HG02970 (cell line): ENCODE measurements around the gene APOB.

ENCODE experiments used
- ATAC-seq: cut with Tn5 transposase; IDR thresholded peaks from one replicate; pipeline ENCODE4 v1.9.1; 2021; ENCODE audit warnings: mild to moderate bottlenecking, moderate library complexity, moderate number of reproducible peaks; ENCODE audit not compliant: unreplicated experiment, low FRiP score

The APOB gene

GRCh38 chr2:21047141-21048009, 3.5 kb upstream of the APOB start:
- ATAC-seq: no peak

GRCh38 chr2:21046506-21046905, 2.6 kb upstream of the APOB start:
- ATAC-seq: no peak

- ATAC-seq: no peak
Observed at GRCh38 chr2:21044694-21045371, 960 bp upstream of the APOB start.

DNA sequence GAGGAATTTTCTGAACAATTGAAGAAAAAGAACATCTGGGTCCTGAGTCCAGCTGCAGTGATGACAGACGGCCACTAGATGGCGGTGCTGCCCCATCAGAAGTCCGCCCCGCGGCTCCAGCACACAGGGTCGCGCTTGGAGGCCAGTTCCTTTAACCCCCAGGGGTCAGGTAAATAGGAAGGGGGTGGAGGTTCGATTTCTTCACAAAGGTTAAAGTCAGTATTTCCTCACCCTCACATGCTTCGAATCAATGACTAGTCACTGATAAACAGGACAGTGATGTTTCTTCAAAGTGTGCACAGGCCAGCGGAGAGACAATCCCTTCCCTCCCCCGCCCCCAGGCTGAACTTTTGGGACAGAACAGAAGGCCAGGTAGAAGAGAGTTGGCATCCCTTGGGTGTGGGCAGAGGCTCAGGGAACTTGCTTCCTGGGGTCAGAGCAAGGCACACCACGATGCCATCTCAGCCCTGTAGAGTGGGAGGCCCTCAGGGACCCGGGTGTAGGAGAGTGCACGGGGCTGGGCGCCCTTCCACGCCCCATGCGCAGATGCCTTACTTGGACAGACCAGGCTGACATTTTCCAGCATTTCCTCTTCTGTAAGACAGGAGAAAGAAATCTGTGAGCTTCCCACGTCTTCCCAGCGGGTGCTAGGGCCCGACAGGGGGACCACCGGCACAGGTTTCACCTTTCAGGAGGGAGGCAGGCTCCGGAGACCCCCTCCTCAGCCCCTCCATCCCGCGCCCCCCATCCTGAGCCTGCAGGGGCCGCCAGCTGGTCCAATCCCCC, 722 bp downstream of the APOB start:
- ATAC-seq: peak; percentile 59

DNA sequence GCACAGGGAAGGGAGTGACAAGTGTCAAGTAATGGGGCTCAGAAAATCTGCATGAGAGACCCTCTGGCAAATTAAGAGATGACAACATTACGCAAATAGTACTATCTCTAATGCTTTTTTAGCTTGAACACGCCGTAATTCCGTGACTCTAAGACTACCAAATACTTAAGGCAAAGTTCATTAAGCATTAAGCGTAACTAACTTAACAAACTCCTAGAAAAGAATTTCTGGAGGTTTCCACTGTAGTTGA, 1.2 kb downstream of the APOB start:
- ATAC-seq: no peak

DNA sequence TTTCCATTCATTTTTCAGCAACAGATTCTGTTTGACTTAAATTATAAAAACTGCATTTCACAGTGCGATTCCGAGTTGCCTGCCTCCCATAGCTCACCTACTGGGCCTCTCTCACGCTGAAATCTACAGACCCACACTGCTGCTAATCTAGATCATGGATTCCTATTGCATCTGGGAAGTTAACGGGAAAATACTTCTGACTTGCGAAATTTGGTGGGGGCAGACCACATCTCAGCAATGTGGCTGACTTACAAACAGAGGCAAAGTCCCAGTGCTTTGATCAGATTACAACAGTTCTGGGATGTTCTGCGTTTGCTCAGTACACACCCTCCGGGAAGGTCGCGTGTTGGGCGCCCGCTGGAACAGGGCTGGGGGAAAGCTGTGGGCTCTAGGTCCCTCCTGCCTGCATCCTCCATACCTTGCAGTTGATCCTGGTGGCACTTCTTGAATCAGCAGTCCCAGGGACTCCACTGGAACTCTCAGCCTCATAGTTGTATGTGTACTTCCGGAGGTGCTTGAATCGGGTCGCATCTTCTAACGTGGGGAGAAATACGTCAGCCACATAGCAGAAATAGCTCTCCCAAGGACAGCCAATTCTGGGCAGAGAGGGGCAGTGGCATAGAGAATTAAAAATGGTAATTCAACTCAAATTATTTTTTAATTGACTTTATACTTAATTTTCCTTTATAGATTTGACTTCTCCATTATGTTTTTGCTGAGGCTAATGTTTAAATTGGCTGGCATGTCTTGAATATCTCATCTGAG, 1.7 kb downstream of the APOB start:
- no peak for ATAC-seq

DNA sequence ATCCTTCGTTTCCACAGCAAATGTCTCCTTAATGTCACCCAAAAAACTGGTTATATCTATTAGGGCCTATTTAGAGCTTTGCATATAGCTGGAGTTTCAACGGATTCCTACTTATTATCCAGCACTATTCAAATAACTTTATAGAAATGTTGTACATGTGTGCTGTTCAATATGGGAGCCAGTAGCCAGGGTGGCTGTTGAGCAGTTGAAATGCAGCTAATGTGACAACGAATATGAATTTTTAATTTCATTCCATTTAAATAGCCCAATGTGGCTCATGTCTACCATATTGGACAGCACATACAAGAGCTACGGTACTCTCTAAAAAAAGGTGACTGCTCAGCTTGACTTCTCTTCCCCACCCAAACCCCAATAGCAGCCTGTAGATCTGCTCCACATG, 2.4 kb downstream of the APOB start:
- ATAC-seq: no peak

DNA sequence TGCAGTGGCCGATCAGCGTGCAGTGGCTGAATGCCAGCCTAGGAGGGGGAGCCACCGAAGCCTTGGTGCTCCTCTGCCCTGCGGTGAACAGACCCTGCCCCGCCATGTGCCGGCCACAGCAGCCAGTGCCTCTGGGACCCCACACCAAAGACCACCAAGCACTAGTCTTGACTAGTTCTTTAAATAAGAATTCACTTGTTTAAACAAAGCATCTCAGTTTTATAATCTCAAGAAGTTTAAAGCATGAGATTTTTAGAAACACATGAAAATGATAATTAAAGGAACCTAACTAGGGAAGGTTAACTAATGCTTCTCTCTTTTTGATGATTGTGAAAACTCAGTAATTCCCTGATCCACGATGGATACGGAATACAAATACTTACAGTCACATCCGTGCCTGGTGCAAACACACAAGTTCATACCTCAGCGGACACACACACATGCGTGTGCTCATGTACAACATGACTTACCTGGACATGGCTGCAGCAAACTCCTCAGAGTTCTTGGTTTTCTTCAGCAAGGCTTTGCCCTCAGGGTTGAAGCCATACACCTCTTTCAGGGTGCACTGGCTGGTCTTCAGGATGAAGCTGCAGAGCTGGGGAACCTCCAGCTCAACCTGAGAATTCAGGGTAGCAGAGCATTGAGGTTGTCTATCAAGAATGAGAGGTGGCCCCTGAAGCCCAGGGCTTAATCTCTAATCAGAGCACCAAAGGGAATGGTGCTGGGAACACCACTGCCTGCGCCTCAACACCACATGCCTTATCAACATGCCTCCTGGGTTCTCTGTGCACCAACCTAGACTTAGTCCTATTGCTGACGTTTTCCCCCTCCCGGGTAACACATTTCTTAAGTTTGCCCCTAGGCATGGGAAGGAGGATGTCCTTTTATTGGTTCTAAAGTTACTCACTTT, 3.1 kb downstream of the APOB start:
- ATAC-seq: no peak

DNA sequence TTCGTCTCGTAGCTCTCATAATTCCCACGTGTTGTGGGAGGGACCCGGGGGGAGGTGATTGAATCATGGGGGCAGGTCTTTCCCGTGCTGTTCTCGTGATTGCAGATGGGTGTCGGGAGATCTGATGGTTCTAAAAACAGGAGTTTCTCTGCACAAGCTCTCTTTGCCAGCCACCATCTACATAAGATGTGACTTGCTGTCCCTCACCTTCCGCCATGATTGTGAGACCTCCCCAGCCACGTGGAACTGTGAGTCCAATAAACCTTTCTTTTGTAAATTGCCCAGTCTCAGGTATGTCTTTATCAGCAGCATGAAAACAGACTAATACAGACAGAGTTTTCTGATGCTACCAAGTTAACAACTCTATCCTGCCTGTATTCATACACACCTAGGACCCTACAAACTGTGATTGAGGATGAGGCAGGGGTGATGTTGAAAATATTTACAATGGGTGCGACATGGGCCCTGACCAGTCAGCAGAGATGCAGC, 3.9 kb downstream of the APOB start:
- ATAC-seq: no peak

- ATAC-seq: no peak
Observed at GRCh38 chr2:21039080-21039556, 4.8 kb downstream of the APOB start.

- no peak for ATAC-seq
Observed at GRCh38 chr2:21038403-21039073, 5.3 kb downstream of the APOB start.

DNA sequence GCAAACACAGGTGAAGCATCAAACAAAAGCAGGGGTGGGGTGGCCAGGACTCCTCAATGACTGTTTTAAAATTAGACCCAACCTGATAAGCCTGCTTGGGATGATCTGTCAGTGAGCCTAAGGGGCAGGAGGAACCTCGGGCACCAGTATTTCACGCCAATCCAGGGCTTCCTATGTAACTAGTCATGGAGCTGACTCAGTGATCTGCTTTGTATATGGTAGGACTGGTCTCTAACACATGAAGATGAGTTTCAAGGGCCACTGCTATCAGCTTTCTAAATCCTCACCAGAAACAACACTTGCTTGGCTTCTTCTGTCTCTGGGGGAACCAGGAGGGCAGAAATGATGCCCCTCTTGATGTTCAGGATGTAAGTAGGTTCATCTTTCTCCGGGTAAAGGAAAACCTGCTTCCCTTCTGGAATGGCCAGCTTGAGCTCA, 6.2 kb downstream of the APOB start:
- ATAC-seq: no peak

GRCh38 chr2:21036708-21037670, 6.9 kb downstream of the APOB start:
- ATAC-seq: no peak

DNA sequence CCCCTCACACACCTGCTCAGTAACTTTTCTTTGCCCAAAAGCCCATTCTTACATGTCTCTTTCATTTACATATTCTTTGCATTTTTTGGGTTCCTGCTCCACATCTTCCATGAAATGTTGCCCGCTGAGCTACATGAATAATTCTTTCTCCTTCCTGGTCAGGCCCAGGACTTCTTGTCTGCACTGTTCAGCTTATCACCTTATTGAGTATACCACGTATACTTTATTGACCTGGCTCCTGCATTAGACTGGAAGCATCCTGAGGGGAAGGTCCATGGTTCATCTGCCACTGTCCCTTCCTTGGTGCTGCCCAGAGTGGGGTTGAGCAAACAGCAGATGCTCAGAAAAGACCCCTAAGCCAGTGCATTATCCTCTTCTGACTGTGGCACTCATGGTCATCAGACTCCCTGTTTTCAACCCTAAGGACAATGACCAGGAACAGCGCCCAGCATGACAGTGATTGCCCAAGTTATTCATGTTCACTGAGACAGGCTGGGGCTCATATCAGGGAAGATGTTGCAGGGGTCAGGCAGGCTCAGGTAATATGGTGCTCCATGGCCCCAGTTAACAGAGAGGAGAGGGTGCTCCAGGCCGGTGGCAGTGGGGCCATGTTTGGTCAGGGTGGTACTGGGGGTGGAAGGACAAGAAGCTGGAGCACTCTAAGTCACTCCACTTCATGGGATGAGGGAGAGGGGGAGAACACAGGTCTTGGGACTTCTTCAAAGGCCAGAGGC, 7.7 kb downstream of the APOB start:
- ATAC-seq: no peak

DNA sequence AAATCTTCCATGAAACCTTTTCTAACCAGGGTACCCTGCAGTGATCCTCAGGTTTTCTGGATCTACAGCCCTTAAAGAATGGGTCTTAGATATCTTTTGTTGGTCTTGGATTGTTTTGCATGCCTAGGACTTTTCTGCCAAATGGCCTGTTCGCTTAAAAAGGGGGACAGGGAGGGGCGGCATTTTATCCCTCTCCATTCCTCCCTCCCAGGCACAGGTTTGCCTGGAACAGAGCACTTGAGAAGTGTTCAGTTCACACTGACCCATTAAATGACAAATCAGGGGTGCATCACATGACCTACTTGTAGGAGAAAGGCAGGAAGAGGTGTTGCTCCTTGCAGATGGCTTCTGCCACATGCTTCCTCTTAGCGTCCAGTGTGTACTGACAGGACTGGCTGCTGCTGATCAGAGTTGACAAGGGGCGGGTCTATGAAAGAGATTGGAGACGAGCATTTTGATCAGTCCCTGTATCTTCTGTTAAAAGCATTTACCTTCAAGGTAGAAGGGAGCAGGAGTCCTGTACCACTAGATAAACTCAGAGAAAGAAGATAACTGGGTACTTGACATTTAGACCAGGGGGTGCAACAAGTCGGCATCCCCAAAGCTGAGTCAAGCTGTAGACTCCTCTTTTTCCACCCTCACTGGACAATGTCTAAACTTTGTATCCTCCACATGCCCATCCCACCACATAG, 8.4 kb downstream of the APOB start:
- no peak for ATAC-seq

GRCh38 chr2:21034972-21035279, 8.9 kb downstream of the APOB start:
- ATAC-seq: no peak
